PC-3 (cell line): ENCODE data around the gene MPG.

Experiments
- EZH2 ChIP-seq: fragments of 300-600 bp; sonication (generic); IDR thresholded peaks from one replicate; pipeline ENCODE4 v1.6.1; 2017; ENCODE audit warnings: antibody characterized with exemption, mild to moderate bottlenecking, low read length; ENCODE audit not compliant: unreplicated experiment
- EZH2phosphoT487 ChIP-seq: fragments of 300-600 bp; sonication (generic); IDR thresholded peaks from 2 replicates; pipeline ENCODE4 v1.6.1; 2018; ENCODE audit warnings: mild to moderate bottlenecking, antibody characterized with exemption, low read length, borderline replicate concordance
- TF ChIP-seq, protein P1 (sequence below): fragments of 300-600 bp; sonication (generic); conservative IDR thresholded peaks from 2 replicates; pipeline ENCODE4 v1.5.1; 2017; ENCODE audit warnings: antibody characterized with exemption, low read depth, mild to moderate bottlenecking, low read length

DNA sequence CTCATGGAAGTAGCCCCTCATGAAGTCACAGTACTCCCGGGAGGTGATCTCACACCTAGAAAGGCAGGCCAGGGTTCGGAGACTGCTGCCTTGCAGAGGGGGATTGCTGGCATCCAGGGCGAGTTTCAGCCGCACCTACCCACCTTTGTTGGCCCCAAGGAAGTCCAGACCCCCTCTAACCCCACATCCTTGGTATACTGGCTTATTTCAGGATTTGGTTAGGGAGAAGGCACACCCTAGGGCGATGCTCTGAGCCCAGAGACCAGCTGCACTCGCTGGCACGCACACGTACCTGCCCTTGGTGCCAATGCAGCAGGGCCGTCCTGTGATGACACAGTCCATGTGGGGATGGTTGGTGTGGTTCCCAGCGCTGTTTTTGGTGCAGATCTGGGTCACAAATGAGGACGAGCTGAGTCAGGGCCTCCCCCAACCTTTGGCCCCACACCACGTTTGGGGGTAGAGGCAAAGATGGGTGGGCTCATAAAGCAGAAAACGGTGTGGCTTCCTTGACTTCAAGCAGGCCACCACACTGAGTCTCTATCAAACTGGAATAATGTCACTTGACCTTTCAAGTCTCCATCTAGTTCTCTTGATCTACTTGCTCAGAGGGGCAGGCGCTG is 18.5 kb upstream of the MPG start:
- TF ChIP-seq, protein P1, sequence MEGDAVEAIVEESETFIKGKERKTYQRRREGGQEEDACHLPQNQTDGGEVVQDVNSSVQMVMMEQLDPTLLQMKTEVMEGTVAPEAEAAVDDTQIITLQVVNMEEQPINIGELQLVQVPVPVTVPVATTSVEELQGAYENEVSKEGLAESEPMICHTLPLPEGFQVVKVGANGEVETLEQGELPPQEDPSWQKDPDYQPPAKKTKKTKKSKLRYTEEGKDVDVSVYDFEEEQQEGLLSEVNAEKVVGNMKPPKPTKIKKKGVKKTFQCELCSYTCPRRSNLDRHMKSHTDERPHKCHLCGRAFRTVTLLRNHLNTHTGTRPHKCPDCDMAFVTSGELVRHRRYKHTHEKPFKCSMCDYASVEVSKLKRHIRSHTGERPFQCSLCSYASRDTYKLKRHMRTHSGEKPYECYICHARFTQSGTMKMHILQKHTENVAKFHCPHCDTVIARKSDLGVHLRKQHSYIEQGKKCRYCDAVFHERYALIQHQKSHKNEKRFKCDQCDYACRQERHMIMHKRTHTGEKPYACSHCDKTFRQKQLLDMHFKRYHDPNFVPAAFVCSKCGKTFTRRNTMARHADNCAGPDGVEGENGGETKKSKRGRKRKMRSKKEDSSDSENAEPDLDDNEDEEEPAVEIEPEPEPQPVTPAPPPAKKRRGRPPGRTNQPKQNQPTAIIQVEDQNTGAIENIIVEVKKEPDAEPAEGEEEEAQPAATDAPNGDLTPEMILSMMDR, result no peak
- TF ChIP-seq EZH2 (no peak), EZH2phosphoT487 (no peak)
